Measurements from ENCODE around the gene USP37.

DNA sequence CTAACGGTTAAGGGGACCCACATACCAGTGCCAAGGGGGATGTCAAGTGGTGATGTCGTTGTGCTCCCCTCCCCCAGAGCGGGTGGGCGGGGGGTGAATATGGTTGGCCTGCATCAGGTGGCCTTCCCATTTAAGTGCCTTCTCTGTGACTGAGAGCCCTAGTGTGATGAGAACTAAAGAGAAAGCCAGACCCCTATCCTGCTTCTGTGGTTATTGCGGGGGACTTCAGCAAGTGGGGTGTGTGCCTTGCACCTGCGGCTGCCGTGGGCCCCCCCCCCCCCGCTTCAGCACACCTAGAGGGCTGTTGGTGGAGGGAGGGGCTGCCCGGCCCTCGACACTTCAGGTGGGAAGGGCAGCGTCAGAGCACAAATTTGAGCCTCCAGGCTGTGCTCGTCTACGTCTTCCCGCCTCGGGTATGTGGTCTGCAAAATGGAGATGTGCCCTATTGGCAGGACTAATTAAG lies 162.4 kb downstream of the USP37 start:
- TF ChIP-seq ZNF274 (IDR thresholded peaks at IDR 0.05; ENCODE audit: low read depth, low read length) = no peak
- no peak for TF ChIP-seq SUZ12 (IDR thresholded peaks at IDR 0.05; ENCODE audit: extremely low read depth, insufficient read depth, insufficient read length)
- no peak for TF ChIP-seq YY1 (IDR thresholded peaks at IDR 0.05; ENCODE audit: insufficient read depth, insufficient read length)

Data from NT2/D1 (cell line).